GM18868 (cell line): Measurements from ENCODE around the gene WDFY4.

ENCODE experiments used
- ATAC-seq: cut with Tn5 transposase; IDR thresholded peaks from one replicate; pipeline ENCODE4 v1.9.1; 2021; ENCODE audit warnings: mild to moderate bottlenecking, moderate library complexity; ENCODE audit not compliant: unreplicated experiment

Gene WDFY4

DNA sequence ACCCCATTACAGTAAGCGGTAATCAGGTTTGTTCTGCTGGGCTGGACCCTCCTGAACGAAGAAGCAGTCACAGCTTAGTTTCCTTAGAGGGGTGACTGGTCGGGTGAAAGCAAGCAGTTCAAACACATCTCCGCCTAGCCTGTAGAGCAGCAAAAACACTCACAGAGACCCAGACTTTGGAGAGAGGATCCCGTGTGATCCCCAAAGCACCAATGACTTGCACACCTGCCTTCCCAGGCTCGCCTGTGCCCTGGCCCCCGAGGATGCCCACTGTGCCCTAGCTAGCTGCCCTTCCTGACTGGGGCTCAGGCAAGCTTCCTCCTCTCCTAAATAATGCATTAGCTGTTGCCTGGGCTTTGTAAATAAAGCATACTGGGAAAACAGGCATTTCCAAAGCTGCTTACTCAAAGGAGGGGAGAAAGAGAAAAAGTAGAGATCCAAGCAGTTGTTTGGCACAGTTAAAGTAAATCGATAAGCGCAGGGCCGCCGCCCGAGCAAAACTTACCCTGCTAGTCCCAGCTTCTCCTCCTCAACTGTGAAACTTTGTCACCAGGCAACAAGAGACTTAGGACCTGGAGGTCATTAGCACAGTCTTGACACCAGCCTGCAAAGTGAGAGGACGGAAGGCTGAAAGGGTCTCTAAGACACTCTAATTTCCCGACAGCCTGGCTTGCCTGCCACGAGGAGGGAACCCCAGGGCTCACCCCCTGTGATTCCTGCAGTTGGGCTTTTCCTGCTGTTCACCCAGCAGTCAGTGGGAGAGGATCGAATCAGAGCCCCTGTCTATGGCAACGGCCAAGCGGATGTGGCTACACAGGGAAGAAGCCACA lies 250.2 kb downstream of the WDFY4 start:
- ATAC-seq, result no peak

GRCh38 chr10:48935577-48935976 lies 250.9 kb downstream of the WDFY4 start:
- no peak for ATAC-seq

DNA sequence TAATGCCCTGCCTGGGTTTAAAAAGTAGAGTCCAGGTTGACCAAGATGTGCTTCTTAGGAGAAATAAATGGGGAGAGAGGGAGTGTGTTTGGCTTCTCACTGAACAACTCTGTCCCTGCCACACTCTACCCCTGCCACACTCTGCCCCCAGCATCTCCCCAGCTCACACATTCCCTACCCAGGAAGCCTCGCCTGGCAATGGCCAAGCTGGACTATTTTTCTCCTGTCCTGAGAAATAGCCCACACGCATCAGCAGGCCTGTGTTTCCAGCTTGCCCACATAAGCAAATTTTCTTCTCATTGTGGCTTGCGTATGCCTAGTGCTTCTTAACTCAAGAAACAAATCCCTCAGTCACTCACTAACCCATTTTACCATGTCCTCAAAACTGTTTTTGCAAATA lies 253.1 kb downstream of the WDFY4 start:
- no peak for ATAC-seq

DNA sequence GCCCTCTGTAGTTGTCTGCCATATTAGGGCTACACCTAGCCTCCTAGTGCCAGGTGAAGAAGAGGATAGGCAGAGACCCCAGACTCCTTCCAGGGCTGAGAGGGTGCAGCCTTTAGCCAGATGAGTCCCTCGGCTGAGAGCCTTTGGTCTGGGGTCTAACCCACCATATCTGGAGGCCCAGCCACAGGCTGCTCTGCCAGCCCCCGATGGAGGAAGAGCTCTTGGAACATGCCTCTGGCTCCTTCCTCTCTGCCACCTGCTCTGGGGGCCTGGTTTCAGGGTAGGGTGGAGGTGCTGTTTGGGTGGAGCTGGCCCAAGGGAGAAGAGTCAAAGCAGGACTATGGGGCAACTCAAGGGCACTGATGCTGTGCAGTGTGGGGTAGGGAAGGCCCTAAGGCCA lies 253.6 kb downstream of the WDFY4 start:
- ATAC-seq, result no peak

GRCh38 chr10:48938990-48939536 lies 254.4 kb downstream of the WDFY4 start:
- no peak for ATAC-seq

DNA sequence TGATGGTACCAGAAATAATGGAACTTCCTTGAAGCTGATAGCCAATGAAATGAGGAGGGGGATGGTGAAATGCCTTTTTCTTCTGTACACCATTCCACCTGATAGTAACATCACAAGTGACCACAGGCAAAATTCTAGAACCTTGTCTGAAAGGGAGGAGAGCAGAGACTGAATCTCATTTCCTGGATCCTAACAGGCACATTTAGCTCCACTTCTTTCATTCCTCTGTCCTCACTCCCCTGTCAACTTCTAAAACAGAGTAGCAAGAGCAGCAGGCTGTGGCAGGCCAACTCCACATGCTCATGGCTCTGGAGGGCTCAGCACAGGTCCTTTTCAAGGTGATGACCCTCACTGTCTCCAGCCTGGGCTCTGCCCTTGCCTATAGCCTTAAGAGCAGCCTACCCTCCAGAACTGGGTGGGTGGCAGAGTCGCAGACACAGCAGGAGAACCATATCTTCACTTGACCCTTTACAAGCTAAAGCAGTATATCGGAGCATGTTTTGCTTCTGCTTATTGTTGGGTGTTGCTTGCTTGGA lies 255.2 kb downstream of the WDFY4 start, which contains the start of gene LRRC18:
TSS of gene LRRC18 (minus strand) at position 51 of the 536 bp plus-strand sequence. CDS start 25,685 bp downstream, outside the sequence.
- no peak for ATAC-seq

- ATAC-seq, result no peak
Measured at GRCh38 chr10:48940372-48940771, 255.7 kb downstream of the WDFY4 start.

DNA sequence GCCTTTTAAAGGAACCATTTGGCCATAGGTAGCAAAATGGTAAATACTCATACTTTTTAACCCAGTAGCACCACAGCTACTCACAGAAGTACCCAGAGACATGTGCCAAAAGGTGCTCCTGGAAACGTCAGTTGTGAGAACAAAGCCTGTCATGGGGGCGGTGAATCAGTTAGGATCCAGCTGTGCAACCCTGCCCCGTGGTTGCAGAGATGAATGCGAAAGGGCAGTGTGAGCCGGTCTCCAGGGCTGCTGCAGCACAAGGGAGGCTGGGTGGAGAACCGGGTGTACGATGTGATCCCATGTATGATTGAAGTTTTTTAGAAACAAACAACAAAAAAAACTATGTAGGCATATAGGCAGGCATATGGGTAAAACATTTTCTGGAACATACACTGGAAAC lies 256.3 kb downstream of the WDFY4 start:
- no peak for ATAC-seq

- ATAC-seq, result no peak
Measured at GRCh38 chr10:48941427-48942075, 256.9 kb downstream of the WDFY4 start.

GRCh38 chr10:48943096-48943495 lies 258.4 kb downstream of the WDFY4 start:
- no peak for ATAC-seq

- no peak for ATAC-seq
Measured at GRCh38 chr10:48944171-48944570, 259.5 kb downstream of the WDFY4 start.

DNA sequence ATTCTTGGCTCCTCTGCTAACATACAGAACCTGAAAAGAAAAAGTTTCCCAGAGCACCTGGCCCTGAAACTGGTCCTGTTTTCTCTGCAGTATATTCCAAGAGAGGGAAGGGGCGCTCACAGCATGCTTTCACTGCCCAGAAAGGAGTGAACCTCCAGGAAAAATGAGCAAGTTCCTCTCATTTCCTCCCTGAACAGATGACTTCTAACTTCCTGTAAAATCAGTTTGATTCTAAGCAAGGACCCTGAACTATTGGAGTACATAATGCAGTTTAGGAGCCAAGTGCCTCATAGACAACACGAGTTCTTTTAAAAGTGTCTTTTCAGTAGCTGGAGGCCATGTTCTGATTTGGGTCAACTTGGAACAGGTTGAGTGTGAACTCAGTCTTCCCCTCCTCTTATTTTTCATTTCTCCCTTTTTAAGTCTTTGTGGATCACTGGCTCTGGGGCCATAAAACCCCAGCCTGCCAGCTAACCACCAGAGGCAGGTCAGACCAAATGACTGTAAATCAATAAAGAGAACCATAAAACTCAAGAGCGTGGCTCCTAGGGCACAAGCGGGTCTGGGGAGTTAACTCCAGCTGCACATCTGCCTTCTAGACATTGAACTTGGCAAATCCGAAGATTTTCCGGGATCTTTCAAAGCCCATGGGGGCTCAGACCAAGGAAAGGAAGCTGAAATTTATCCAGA lies 260.9 kb downstream of the WDFY4 start:
- no peak for ATAC-seq

GRCh38 chr10:48946332-48946731 lies 261.7 kb downstream of the WDFY4 start:
- no peak for ATAC-seq

DNA sequence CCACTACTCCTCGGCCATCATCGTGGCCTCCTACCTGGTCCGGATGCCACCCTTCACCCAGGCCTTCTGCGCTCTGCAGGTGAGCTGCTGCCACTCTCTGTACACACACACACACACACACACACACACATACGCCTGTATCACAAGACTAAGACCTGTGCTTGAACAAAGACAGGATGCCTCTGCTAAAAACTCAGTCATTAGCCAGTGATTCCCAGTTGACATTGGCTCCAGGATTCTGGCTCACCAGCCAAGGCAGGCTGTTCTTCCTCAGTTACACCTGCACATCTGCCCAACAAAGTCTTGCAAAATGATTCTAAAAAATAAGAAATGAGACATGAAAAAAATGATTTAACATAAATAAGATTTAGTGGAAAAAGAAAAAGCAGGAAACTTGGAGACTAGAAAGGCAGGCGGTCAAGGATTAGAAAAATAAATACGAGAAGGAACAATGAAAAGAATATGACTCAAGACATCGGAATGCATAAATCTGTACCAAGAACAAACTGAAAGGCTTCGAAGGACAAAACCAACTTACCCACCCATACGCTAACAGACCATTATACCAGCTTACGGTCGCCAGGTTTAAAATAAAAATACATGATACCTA lies 262.3 kb downstream of the WDFY4 start:
- no peak for ATAC-seq

DNA sequence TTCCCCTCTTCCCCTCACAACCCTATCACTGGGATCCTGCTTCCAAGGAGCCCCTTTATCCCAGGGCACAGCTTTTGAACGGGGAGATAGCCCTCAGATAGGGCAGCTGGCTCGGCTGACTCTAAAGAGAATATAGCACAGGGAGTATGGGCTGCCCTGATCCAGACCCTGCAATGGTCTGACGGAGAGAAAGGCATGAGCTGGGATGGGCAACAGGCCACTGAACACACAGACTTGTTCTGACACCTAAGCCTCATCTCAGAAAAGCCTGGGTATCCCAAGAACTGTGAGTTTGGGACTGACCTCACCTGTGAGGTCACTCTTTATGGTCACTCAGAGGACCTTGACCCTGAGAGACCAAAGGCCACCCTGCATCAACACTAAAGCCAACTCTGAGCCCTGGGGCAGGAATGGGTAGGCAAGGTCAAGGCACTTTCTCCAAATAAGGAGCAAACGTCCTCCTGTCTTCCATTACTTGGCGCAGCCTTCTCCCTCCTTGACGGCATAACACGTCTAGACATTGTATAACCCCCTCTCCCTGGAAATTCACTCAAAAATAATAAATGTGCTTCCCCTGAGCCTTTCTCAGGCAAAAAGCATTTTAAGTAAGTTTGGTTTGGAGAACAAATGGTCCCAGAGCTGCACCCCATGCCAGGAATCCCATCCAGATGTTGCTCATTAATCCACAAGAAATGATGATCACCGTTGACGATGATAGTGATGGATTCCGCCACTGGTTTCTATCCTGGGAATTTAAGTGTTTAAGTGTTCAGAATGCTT lies 263.2 kb downstream of the WDFY4 start:
- no peak for ATAC-seq

- no peak for ATAC-seq
Measured at GRCh38 chr10:48948470-48949037, 263.9 kb downstream of the WDFY4 start.

DNA sequence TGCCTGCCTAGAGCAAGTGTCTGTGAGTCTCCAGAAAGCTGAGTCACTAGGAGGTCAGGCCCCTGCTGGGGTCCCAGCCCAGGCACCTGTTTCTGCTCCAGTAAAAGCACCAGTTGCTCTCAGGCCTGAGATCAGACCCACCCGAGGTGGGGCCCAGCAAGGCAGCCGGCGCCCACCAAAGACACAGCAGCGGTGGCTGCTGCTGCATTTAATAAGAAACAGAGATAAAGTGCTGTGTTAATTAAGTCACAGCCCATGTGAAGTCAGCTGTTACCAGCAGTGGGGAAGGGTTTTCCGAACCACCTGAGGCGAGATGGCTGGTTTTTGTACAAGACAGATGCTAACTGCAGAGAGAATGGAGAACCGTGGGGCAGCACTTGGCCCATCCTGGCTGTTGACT lies 267.0 kb downstream of the WDFY4 start:
- no peak for ATAC-seq

GRCh38 chr10:48957361-48958151 lies 272.9 kb downstream of the WDFY4 start:
- ATAC-seq, result no peak
